ENCODE data around the gene ANKS1B.

The ANKS1B gene

DNA sequence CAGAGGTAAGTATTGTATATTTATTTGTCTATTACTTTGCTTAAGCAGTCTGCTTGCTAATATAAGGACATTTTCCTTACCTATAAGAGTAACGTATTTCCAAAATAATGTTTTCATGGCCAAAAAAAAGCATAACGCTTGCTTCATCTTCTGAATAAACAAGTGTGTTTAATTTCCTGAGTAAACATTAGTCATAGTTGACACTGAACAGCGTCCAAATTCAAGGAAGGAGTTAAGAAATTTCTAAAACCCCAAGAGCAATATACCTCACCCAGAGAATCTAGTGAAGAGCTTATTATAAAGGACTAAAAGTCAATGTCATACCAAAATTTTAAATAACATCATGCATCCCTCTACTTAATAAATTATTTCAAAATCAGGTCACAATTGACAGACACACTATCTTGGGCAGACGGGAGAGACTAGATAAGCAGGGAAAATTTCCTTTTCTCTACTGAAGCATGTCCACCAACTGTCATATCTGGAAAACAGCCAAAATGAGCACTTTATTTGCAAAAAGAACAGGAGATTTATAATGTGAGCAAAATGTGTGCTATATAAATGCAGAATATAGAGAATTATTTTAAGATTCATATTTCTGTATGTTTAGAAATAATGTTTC lies 25.1 kb downstream of the ANKS1B start:
- no peak for DNase-seq

DNA sequence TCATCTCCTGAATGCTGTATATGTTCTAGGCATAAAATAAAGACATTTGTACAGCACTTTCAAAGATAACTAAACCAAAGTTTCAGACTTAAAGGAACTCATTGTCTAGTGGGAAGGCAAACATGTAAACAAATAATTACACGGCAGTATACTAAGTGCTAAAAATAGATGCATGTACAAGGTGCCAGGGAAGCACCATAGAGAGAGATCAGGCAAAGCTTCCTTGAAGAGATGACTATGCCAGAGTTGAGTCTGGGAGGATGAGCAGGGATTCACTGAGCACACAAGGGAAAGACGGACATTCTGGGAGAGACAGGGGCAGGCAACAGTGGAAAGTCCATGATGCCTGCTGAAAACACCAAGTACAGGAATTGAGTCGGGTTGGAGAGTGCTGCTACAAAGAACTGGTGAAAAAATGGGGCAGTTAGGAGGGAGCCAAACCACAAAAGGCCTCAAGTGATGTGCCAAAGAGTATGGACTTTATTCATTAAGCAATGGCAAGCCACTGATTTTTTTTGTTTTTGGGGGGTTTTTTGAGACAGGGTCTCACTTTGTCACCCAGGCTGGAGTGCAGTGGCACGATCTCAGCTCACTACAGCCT lies 26.8 kb downstream of the ANKS1B start:
- no peak for DNase-seq

DNA sequence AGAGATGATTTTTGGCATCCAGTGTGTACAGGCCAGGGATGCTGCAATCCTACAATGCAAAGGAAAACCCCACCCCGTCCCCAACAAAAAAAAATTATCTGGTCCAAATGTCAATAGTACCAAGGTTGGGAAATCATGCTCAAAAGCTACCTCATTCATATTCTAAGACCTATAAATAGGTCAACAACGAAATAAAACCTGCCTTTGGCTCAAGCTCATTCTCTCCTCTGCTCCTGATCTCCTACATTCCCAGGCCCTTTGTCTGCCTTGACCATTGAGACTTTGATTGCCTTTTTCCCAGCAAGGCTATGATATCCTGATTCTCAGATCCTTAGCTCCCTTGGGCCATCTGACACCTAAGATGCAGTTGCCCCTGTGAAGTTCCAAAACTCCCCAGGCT lies 30.0 kb downstream of the ANKS1B start:
- DNase-seq = no peak

DNA sequence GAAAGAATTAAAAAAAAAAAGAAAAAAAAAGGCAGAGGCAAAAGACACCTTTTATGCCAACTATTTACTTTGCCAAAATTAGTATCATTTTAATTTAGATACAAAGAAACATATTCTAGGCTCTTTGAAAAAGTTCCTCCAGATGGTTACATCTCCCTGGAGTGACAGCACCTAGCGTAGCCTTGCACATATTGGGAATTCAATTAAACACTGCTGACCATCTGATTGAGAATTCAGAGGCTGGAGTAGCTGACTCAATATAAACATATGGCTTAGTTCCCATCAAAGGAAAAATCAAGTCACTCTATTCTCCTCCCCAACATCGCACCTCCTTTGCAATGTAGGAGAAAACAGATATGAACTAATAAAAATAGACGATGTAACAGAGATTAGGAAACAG lies 36.4 kb downstream of the ANKS1B start:
- no peak for DNase-seq

DNA sequence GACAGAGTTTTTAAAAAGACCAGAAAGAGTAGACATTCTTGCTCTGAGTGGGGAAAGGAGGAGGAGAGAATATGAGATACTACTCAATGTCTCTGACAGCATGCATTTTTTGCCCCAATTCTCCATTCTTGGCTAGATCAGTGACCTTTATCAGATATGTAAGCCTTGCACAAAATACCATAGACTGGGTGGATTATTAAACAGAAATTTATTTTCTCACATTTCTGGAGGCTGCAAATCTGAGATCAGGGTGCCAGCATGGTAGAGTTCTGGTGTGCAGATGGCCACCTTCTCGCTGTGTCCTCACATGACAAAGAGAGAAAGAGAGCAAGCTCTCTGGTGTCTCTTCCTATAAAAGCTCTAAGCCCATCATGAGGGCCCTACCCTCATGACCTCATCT lies 38.6 kb downstream of the ANKS1B start:
- DNase-seq = no peak

DNA sequence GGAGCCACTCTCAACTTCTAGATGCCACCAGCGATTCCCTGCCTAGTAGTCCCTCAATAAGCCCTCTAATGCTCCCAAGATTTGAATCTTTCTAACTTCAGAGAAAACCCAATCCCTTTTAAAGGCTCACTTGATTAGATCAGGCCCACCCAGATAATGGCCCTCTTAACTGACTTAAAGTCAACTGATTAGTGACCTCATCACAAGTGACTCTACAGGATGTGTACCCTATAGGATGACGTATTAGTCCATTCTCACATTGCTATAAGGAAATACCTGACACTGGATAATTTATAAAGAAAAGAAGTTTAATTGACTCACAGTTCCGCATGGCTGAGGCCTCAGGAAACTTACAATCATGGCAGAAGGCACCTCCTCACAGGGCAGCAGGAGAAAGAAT lies 49.1 kb downstream of the ANKS1B start:
- DNase-seq = no peak

DNA sequence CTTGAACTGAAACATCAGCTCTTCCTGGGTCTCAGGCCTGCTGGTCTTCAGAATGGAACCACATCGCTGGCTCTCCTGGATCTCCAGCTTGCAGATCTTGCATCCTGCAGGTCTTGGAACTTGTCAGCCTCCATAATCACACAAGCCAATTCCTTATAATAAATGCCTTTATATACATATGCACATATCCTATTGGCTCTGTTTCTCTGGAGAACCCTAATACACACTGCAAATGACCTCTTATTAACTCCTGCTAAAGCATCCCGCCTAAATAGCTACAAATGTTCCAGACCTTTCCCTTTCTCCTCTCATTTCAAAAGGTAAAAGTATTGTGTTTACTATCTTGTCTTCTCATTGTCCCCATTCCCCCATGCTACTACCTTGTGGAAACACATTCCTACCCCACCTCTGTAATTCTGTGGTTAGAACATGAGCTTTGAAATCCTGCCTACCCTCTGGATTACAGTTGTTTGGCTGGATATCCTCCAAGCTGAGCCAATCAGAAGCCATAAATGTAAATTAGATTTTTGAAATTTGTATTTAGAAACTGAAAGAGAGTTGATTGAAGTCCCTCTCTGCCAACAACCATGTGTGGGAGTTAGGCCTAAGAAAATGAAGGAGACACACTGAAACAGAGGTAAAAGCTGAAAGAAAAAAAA lies 58.1 kb downstream of the ANKS1B start:
- DNase-seq = no peak

DNA sequence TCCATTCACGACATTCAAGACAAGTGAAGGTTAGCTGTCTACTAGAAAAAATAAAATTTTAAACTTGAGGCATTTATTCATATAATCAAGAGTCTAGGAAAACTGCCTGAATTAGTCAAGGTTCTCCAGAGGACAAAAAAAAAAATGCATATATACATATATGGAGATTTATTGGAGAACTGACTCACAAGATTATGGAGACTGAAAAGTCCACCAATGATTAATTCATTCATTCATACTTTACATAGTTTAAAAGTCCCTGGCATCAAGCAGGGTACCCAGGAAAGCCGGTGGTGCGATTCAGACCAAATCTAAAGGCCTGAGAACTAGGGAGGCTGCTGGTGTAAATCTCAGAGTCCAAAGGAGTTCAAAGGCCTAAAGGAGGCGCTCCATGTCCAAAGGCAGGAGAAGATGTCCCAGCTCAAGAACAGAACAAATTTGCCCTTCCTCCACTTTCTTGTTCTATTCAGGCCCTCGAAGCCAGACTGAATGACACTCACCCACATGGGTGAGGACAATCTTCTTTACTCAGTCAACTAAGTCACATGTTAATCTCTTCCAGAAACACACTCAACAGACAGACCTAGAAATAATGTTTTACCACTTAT lies 64.3 kb downstream of the ANKS1B start:
- DNase-seq = no peak

DNA sequence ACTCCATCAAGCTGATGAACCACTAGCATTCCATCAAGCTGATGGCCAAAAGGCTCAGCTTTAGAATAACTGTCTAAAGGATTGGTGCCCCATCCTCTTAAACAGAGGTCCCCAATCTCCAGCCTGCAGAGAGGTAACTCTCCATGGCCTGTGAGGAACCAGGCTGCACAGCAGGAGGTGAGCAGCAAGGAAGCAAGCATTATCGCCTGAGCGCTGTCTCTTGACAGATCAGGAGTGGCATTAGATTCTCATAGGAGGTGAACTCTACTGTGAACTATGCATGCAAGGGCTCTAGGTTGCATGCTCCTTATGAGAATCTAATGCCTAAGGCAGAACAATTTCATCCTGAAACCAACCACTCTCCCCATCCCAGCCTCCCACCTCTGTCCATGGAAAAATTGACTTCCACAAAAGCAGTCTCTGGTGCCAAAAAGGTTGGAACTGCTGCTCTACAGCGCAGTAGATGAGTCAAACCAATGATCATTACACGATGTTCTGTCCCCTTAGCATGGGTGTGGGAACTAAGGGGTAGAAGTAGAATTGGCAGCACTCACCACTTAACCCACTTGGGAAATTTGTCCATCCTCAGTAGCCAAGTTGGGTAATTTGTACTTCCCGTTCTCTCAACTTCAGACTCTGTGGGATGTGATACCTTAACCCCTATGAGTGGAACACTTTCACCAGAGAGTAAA lies 66.9 kb downstream of the ANKS1B start:
- no peak for DNase-seq

DNA sequence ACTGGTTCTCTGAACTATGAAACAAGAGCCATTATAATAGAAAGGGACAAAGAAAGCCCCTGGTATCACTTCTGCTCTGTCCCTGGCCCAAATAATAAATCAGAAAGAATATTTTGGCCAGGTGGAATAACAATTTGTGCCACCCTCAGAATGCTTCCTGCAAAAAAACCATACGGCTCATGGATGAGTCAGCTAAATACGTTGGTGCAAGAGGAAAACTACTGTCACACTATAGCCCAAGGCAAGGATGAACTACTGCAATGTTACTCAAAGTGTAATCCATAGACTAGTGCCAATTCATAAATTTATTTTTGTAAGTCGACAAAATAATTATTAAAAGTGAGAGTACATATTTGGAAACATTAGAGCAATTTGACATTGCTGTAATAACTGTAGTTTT lies 68.2 kb downstream of the ANKS1B start:
- no peak for DNase-seq

DNA sequence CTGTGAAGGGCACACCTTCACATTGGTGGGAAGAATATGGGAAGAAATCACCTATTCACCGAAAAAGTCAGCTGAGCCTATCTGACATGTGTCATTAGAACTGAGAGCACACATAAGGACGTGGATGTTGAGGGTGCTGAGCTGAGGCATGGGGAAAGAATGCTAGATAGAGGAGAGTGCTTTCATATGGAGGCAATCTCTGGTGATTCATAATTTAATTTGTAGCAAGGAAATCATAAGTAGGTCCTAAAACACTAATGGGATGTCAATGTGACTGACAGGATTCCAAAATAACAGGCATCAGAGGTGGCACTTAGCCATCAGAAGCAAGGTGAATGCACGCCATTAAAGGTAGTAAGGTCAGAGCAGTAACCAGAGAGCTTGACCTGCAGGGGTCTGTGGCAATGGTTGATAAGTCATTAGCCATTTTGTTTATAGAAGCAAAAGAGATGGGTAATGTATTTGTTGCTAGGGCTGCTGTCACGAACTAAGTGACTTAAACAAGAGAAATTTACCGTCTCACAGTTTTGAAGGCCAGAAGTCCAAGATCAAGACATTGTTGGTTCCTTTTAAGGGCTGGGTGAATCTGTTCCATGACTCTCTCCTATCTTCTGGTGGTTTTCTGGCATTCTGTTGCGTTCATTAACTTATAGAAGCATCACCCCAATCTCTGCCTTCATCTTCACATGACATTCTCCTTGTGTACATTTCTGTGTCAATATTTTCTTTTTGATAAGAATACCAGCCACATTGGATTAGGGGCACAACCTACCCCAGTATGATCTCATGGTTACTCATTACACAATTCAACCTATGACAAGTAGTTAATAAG lies 69.3 kb downstream of the ANKS1B start:
- no peak for DNase-seq

DNA sequence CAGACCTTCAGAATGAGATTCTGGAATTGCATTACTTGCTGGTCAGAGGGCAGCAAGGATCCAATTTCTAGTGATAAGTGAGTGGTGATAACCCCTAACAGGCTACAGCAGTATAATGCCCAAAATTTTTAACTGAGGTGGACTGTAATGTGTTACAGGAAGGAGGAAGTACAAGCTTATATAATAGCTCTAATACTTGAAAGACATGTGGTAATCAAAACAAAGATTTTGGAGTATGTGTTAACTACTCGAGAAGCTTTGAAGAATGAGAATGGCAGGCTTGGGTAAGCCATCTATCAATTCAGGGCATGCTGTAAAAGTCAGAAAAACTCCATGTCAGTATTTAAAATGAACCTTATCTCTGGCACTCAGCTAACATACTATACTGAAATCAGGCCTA lies 70.5 kb downstream of the ANKS1B start:
- no peak for DNase-seq

DNA sequence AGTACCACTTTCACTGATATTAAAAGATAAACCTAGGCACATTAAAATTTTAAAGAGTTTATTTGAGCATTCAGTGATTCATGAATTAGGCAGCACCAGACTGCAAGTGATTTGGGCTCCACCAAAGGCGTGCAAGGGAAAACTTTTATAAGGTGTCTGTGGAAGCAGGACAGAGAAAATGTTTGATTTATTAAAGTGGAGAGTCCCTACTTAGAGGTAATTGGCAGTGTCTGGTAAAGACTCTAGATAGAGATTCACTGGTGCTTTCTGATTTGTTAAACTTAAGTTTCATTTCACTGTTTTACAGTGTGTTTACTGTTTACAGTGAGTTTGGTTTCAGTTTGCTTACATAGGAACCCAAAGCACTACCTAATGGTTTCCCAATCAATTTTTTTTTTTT lies 72.8 kb downstream of the ANKS1B start:
- DNase-seq = no peak

DNA sequence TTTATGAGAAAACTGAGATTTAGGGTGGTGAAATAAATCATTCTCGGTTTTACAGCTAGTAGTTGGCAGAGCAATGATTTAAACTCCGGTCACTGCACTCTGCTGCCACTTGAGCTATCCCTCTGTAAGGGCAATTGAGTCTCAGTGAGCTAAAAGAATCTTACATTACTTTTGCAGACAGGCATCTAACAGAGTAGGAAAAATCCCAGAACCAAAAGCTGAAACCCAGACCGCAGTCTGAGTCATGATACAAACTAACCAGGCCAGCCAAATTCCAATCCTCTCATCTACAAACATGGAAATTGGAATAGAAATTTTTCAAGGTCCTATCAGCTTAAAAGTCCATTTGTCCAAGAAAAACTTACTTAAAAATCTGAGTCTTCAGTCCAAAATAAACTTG lies 73.7 kb downstream of the ANKS1B start:
- no peak for DNase-seq

DNA sequence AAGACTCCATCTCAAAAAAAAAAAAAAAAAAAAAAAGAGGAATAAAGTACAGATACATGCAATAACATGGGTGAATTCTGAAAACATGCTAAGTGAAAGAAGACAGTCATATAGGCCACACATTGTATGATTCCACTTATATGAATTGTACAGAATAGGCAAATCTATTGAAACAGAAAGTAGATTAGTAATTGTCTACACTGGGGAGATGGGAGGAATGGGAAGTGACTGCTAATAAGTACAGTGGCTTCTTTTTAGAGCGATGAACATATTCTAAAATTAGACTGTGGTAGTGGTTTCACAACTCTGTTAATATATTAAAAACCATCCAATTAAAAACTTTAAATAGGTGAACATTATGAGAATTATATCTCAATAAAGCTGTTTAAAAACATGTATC lies 74.4 kb downstream of the ANKS1B start:
- DNase-seq = no peak

DNA sequence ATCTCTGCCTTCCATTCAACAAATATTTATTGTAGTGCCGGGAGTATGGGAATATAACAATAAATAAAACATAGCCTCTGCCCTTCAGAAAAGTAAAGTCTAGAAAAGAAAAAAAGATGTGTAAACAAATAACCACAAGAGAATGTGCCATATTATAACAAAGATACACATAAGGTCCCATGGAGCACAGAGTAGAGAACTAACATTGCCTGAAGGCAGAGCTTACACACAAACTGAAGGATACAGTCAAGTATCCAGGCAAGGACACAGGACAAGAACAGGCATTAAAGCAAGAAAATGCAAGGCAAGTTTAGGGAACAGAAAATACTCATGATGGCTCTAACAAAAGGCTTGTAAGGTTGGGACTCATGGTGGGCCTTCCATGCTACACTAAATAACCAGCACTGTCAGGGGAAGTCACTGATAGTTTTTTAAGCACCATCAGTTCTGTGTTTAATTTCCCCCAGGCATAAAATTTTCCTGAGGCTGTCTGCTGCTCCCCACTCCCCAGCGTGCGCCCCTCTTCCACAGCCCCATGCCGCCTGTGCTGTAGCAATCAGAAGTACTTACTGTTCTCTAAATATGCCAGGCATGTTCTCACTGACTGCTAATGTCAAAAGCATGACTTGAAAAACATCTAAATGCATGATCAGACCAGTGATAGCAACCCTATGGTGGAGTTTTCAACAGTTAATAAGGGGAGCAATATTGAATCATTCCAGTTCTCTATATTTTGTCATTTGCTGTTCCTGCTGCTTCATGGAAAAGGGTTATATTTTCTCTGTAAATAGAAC lies 77.8 kb downstream of the ANKS1B start:
- DNase-seq = no peak

DNA sequence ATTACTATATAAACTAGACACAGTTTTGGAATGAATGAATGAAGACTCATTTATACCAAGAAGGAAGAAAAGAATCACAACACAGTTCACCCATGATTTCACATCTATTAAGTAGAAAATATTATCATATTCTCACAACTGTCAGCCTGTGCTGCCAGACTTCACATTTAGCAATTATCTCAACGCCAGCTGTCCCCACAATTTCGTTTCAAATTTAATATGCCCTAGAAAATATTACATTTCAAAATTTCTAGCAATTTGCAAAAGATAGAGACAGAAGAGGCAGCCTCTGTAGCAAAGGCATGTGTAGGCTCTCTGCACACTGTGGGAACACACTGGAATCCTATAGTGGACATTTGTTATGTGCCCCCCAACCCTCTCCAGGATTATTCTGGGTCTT lies 83.6 kb downstream of the ANKS1B start:
- no peak for DNase-seq

DNA sequence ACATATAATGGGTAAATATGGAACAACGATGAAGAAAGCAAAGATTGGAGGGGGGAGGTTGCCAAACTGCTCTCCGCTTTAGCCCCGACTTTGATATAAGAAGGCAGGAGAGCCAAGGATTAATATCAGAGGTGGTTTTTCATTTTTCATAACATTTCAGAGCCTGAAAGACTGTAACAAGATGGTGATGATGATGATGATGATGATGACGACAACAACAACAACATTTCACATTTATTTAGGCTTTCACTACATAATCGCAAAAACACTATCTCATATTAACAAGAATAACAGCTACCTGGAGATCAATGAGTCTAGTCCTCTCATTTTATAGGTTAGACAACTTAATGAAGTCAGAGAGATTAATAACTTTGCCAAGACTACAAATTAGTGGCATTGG lies 86.1 kb downstream of the ANKS1B start:
- no peak for DNase-seq

DNA sequence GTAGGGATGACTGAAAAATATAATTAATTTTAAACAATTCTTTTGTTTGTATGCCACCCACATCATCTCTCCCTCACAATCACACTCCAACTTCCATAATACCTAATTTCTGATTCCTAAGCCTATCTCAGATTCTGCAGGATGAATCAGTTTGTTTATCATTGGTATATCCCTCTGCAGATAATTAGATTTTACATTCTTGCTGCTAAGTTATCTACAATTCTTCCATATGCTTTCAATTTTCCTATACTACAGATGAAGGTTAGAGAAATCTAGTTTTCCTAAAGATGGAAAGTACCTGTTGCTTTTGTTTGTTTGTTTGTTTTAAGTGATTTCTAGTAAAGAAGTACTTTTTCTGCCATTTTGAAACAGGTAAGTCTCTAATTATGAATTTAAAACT lies 105.3 kb downstream of the ANKS1B start:
- no peak for DNase-seq

DNA sequence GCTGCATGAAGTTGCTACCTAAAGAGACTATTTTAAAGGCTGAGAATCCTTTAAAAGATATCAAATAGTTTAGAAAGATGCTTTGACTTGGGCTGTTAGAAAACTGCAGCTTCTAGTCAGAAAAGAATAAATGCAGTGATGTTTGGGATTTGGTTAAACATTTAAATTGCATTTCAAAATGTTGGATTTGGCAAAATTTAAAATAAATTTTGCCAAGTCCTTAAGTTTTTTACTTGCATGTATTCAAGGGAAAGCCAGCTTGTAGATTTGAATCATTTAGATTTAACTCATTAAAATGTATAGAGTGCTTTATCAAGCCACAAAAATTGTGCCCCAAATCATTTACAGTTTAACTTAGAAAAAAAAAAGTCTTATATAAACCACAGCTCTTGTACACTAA lies 109.7 kb downstream of the ANKS1B start:
- no peak for DNase-seq

DNA sequence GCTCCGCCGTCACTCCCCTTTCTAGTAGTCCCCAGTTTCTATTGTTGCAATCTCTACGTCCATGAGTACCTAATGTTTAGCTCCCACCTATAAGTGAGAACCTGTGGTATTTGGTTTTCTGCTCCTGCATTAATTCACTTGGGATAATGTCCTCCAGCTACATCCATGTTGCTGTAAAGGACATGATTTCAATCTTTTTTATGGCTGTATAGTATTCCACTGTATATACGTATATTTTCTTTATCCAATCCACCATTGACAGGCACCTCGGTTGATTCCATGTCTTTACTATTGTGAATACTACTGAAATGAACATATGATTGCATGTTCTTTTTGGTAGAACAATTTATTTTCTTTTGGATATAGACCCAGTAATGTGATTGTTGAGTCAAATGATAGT lies 114.7 kb downstream of the ANKS1B start:
- no peak for DNase-seq

DNA sequence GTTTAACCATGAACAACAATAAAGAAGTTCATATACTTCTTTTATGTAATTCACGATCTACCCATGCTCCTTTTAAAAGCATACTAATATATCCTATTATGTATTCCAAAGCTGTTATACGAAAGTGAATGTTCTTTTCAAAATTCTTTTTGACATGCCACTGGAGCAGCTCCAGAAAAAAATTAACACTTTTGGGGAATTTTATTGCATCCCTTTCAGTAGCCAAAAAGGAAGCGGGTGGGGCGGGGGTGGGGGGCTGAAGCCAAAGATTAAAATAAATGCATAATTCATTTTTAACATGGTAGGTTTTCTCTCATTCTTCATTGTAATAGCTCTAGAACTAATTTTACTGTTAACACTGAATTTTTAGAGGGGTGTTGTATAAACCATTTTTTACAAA lies 123.0 kb downstream of the ANKS1B start:
- DNase-seq = no peak
